K562 (cell line): ENCODE results near the gene TMED4. TPM values are rescaled to one million over a fixed set of nuclear protein-coding genes. Genes with fewer than 3 reads are reported as not detected.

Source experiments
- ATAC-seq: fragments of 200-7000 bp; cut with Tn5 transposase; 3 replicates; pipeline ENCODE4 v1.9.1; 2020; ENCODE audit warnings: moderate library complexity
- BruUV-seq: library from RNA; stranded (reverse); fragments of 400-500 nt; replicated peaks from 2 replicates; lab custom pipeline; 2021; lab: Mats Ljungman, UMichigan
- CTCF ChIA-PET: fragments of 300-600 bp; formaldehyde crosslinking; extraction: SDS; loops from one replicate; lab custom pipeline; 2021; ENCODE audit warnings: low intra/inter-chr PET ratio; lab: Yijun Ruan, JAX
- POLR2A ChIA-PET: fragments of 300-600, 350-650 bp; sonication (Branson Sonifier 250); formaldehyde crosslinking; extraction: SDS; loops from one replicate; lab custom pipeline; 2021; ENCODE audit warnings: antibody characterized with exemption, inconsistent platforms; lab: Yijun Ruan, JAX
- DNase-seq, 4 experiments: peaks; one replicate each; pipeline versions ENCODE4 v3.0.0 to v3.0.0-alpha.2; 2011 to 2018; ENCODE audit warnings: low spot score in 3 of 4, mixed read lengths in 3 of 4; ENCODE audit errors: extremely low read depth in 1 of 4
- FAIRE-seq: peaks from 2 replicates; lab custom pipeline; 2011; peaks lifted over from hg19 to GRCh38; lab: Jason Lieb, UNC
- H2AFZ ChIP-seq: 2 replicates; pipeline ENCODE4 v1.6.0; 2011; ENCODE audit warnings: low read depth, low read length, control low read depth, inconsistent platforms
- H3K27ac ChIP-seq: fragments of 200-600 bp; 3 replicates; pipeline ENCODE4 v1.8.0; 2011; ENCODE audit warnings: low read depth, mild to moderate bottlenecking, control low read depth, inconsistent platforms, low read length, moderate library complexity, mixed read lengths; ENCODE audit errors: extremely low read depth
- H3K27me3 ChIP-seq, 2 experiments: fragments of 300-600 bp in 1 of 2; 2 replicates in 1 of 2; 3 replicates in 1 of 2; pipeline versions ENCODE4 v1.6.0 to v1.8.0; 2011; ENCODE audit warnings: inconsistent platforms in 2 of 2, low read length in 2 of 2, mild to moderate bottlenecking in 1 of 2, mixed read lengths in 1 of 2, moderate library complexity in 1 of 2; ENCODE audit not compliant: control insufficient read depth in 2 of 2, insufficient read depth in 2 of 2
- H3K36me3 ChIP-seq: fragments of 300-600 bp; 3 replicates; pipeline ENCODE4 v1.8.0; 2011; ENCODE audit warnings: mild to moderate bottlenecking, low read length, inconsistent platforms; ENCODE audit not compliant: control insufficient read depth, insufficient read depth
- H3K4me1 ChIP-seq, 2 experiments: fragments of 200-600 bp in 1 of 2; replicated peaks in 1 of 2; 2 replicates in 1 of 2; 3 replicates in 1 of 2; pipeline versions ENCODE4 v1.5.1 to v1.8.0; 2011; ENCODE audit warnings: inconsistent platforms in 2 of 2, low read length in 2 of 2, mild to moderate bottlenecking in 1 of 2, mixed read lengths in 1 of 2, moderate library complexity in 1 of 2; ENCODE audit not compliant: control insufficient read depth in 2 of 2, insufficient read depth in 2 of 2
- H3K4me2 ChIP-seq: 2 replicates; pipeline ENCODE4 v1.6.1; 2011; ENCODE audit warnings: low read length, control low read depth, inconsistent platforms, mixed read lengths; ENCODE audit not compliant: insufficient read depth
- H3K4me3 ChIP-seq: fragments of 200-600 bp; sonication (generic), shearing (Covaris generic); 2 replicates; pipeline ENCODE4 v1.5.1; 2016; ENCODE audit warnings: control low read depth, inconsistent platforms
- H3K79me2 ChIP-seq: fragments of 200-600 bp; 3 replicates; pipeline ENCODE4 v1.8.0; 2011; ENCODE audit warnings: low read length, inconsistent platforms; ENCODE audit not compliant: control insufficient read depth, insufficient read depth
- H3K9ac ChIP-seq, 2 experiments: 2 replicates each; pipeline versions ENCODE4 v1.6.0 to v1.6.1; 2011; ENCODE audit warnings: low read depth in 2 of 2, low read length in 2 of 2, control low read depth in 1 of 2, inconsistent platforms in 1 of 2, mild to moderate bottlenecking in 1 of 2, mixed read lengths in 1 of 2; ENCODE audit not compliant: insufficient read depth in 1 of 2
- H3K9me1 ChIP-seq: one replicate; pipeline ENCODE4 v1.6.0; 2011; ENCODE audit warnings: inconsistent platforms, mild to moderate bottlenecking, low read length, moderate library complexity; ENCODE audit not compliant: control insufficient read depth, insufficient read depth
- H3K9me3 ChIP-seq: replicated peaks from 2 replicates; pipeline ENCODE4 v1.5.1; 2011; ENCODE audit warnings: low read depth, low read length, inconsistent platforms; ENCODE audit not compliant: control insufficient read depth, insufficient read depth
- H4K20me1 ChIP-seq: replicated peaks from 2 replicates; pipeline ENCODE4 v1.6.1; 2011; ENCODE audit warnings: low read length, inconsistent platforms, mixed read lengths; ENCODE audit not compliant: control insufficient read depth, insufficient read depth
- C11orf30 ChIP-seq: fragments of 450-650 bp; IDR thresholded peaks from 2 replicates; pipeline ENCODE4 v1.6.1; 2016; ENCODE audit warnings: low read depth, mild to moderate bottlenecking
- MAFF ChIP-seq: IDR thresholded peaks from 2 replicates; pipeline ENCODE4 v1.6.1; 2012; ENCODE audit warnings: low read length, improper control_type of control experiment
- MAFG ChIP-seq: fragments of 450-650 bp; conservative IDR thresholded peaks from 2 replicates; pipeline ENCODE4 v1.6.1; 2016; ENCODE audit warnings: missing genetic modification characterization, missing compliant biosample characterization
- MAFK ChIP-seq: IDR thresholded peaks from 2 replicates; pipeline ENCODE4 v1.6.1; 2011; ENCODE audit warnings: low read length, improper control_type of control experiment
- ZNF316 ChIP-seq: fragments of 450-650 bp; IDR thresholded peaks from 2 replicates; pipeline ENCODE4 v1.6.1; 2016
- WGBS: fragments of 100-300 bp; shearing (Covaris generic); methylation state at CpG from one replicate; pipeline ENCODE4 v1.1.6; 2016; ENCODE audit warnings: low coverage, mixed read lengths; ENCODE audit not compliant: insufficient coverage; ENCODE audit errors: missing lambda C conversion rate; 5-methylcytosine and 5-hydroxymethylcytosine counted together
- in situ Hi-C: fragments of 300-500 bp; cut with MboI; formaldehyde crosslinking; loops from 4 replicates; pipeline ENCODE4 v1.15.0; 2018; ENCODE audit warnings: inconsistent platforms, mixed read lengths
- intact Hi-C: fragments of 100-400 bp; cut with micrococcal nuclease; formaldehyde crosslinking; loops from 2 replicates; pipeline ENCODE4 v1.14.2; 2022
- polyA plus RNA-seq, 8 experiments: library from polyadenylated mRNA; depleted of rRNA in 4 of 8; stranded (reverse) in 5 of 8; unstranded in 3 of 8; fragments of >200 nt; fragmentation: Nextera tagmentation in 2 of 8; fragmentation: Illumina TruSeq in 1 of 8; extraction: Ambion mirVana in 2 of 8; extraction: Trizol in 1 of 8; gene quantifications; 2 replicates each; pipeline versions ENCODE4 v1.2.1 to v1.2.3, GENCODE V29; 2011 to 2014; ENCODE audit warnings: inconsistent platforms in 1 of 8, missing spikeins in 1 of 8
- total RNA-seq, 7 experiments: library from RNA; depleted of rRNA in 6 of 7; stranded (reverse); fragments of >200 nt in 6 of 7; fragmentation: Illumina TruSeq in 2 of 7; extraction: Trizol in 2 of 7; gene quantifications; 2 replicates each; pipeline versions ENCODE4 v1.2.1 to v1.2.3, GENCODE V29; 2011 to 2021; ENCODE audit warnings: low replicate concordance in 1 of 7
- TF ChIP-seq, protein P1 (sequence below): sonication (generic); formaldehyde crosslinking; IDR thresholded peaks from 2 replicates; pipeline ENCODE4 v1.8.0; 2022; ENCODE audit warnings: missing genetic modification reagents, mild to moderate bottlenecking, moderate library complexity, borderline replicate concordance

Gene TMED4
- total and polyA plus RNA-seq, 9 of the 15 experiments (the other 6 are each of a cell fraction or from before 2014, with no cell fraction given) = 20.3 to 64.0 (median 42.1) TPM

DNA sequence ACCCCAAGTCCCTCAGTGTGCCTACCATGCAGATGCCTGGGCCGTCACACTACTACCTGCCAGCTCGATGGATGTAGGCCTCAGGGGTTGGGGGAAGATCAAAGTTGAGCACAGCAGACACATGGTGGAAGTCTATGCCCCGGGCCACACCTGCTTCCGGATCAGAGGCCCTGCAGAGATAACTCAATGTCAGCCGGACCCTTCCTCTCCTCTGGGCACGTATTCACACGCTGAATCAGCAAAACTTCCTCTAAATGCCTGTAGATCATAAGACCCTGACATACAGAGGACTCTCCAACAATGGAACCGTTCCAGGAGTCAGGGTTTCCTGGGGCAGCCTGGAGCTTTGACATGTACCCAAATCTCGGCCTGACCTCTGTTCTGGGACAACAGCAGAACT is 12.1 kb downstream of the TMED4 start:
- Histone ChIP-seq H4K20me1 (peaks cover 12% of the 10 kb centered on the region), H3K9ac (peak overlapping the region in 1 of 2 experiments; percentile 53; a peak in 1 of 4 replicates), H3K79me2 (peaks cover 59% of the 10 kb centered on the region), H3K4me1 (peaks cover 44 to 56% of the 10 kb centered on the region in 2 experiments; a peak in 4 of 5 replicates), H3K9me3 (no peaks in the 10 kb centered on the region), H3K27ac (no peak overlapping the region), H3K9me1 (peaks cover 5% of the 10 kb centered on the region), H3K27me3 (no peaks in the 10 kb centered on the region), H2AFZ (no peak overlapping the region), H3K36me3 (peaks cover 80% of the 10 kb centered on the region), H3K4me3 (no peak overlapping the region), H3K4me2 (no peak overlapping the region)
- intact Hi-C loops = loop anchor here (5.0 kb wide), 3 partner anchors 73 to 328 kb away; no protein-coding TSS in a partner anchor
- DNase-seq = no peak
- TF ChIP-seq C11orf30 (peak; percentile 75), MAFK (peak; percentile 62), MAFG (tag) (peak; percentile 50; the same call in 1 of the 2 replicates), MAFF (peak; percentile 65), ZNF316 (peak; percentile 83)
- TF ChIP-seq, protein P1, sequence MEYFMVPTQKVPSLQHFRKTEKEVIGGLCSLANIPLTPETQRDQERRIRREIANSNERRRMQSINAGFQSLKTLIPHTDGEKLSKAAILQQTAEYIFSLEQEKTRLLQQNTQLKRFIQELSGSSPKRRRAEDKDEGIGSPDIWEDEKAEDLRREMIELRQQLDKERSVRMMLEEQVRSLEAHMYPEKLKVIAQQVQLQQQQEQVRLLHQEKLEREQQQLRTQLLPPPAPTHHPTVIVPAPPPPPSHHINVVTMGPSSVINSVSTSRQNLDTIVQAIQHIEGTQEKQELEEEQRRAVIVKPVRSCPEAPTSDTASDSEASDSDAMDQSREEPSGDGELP (CRISPR knock-in tag) = no peak
- in situ Hi-C loops = no loop called here
- no peak for ATAC-seq
- WGBS = 94% methylated on average over 7 of the region's 9 CpGs
- POLR2A ChIA-PET = interaction anchor here (0.9 kb wide), 1 partner anchor 278 kb away, joined by 4 read pairs; the partner anchor contains the start of gene H2AZ2
- no peak for FAIRE-seq
- CTCF ChIA-PET = no interaction called here
- BruUV-seq = no TSS peak
